Fibroblast of villous mesenchyme (primary cell): Measurements from ENCODE around the gene MPHOSPH8. TPM values are rescaled to one million over a fixed set of nuclear protein-coding genes. Genes with fewer than 3 reads are reported as not detected.

ENCODE experiments used
- DNase-seq: peaks from one replicate; pipeline ENCODE4 v3.0.0-alpha.2; 2010; ENCODE audit warnings: low read depth
- H3K4me3 ChIP-seq: 2 replicates; pipeline ENCODE4 v1.5.1; 2011; ENCODE audit warnings: low read depth, mild to moderate bottlenecking, low read length
- CTCF ChIP-seq: IDR thresholded peaks from 2 replicates; pipeline ENCODE4 v1.5.1; 2012; ENCODE audit warnings: low read depth, mild to moderate bottlenecking, low read length; ENCODE audit not compliant: insufficient read depth
- total RNA-seq: library from RNA; depleted of rRNA; stranded (reverse); fragments of >200 nt; gene quantifications from 2 replicates; pipeline ENCODE4 v1.2.3, GENCODE V29; 2012

Gene MPHOSPH8
- total RNA-seq, result 13.5 and 16.8 TPM in 2 replicates

GRCh38 chr13:19633479-19634255, at the start of gene MPHOSPH8:
Gene MPHOSPH8, plus strand, starts transcription at chr13:19633659. Its CDS starts 90 bp downstream, at chr13:19633749.
- no peak for TF ChIP-seq CTCF
- DNase-seq, result peak; percentile 97
- peak within 1 kb of the TSS; percentile 94 for H3K4me3 ChIP-seq

- H3K4me3 ChIP-seq, result peak overlapping the region; percentile 37
- peak; percentile 63 for DNase-seq
- TF ChIP-seq CTCF, result no peak
Observed at GRCh38 chr13:19586904-19587634, 46.4 kb upstream of the MPHOSPH8 start.

- no peak overlapping the region for H3K4me3 ChIP-seq
- DNase-seq, result peak; percentile 69
- TF ChIP-seq CTCF, result peak; percentile 63
Observed at GRCh38 chr13:19587635-19588300, 45.7 kb upstream of the MPHOSPH8 start.

GRCh38 chr13:19589312-19589711, 44.1 kb upstream of the MPHOSPH8 start:
- DNase-seq, result no peak
- TF ChIP-seq CTCF, result no peak

GRCh38 chr13:19590423-19590822, 43.0 kb upstream of the MPHOSPH8 start:
- TF ChIP-seq CTCF, result no peak
- H3K4me3 ChIP-seq, result no peak overlapping the region
- no peak for DNase-seq

More at GRCh38 chr13:19589312-19589711, 44.1 kb upstream of the MPHOSPH8 start:
- no peak overlapping the region for H3K4me3 ChIP-seq

GRCh38 chr13:19591864-19592263, 41.6 kb upstream of the MPHOSPH8 start:
- H3K4me3 ChIP-seq, result no peak overlapping the region
- TF ChIP-seq CTCF, result no peak
- no peak for DNase-seq
